Stimulated activated CD8-positive, alpha-beta memory T cell treated with anti-CD3 and anti-CD28 coated beads, Interleukin-12 subunit alpha, Interleukin-12 subunit beta, amount 100 ng/mL, for 1 hour (primary cell): ENCODE data around the gene AP3S2.
"Not testable (repeated sequence)": the region's sequence is repeated elsewhere in the genome, so short reads cannot be mapped to it uniquely, and the experiment has no call there.

Source experiments
- DNase-seq: peaks from one replicate; pipeline ENCODE4 v3.0.0-alpha.2; 2020; ENCODE audit warnings: low read depth

Gene AP3S2

DNA sequence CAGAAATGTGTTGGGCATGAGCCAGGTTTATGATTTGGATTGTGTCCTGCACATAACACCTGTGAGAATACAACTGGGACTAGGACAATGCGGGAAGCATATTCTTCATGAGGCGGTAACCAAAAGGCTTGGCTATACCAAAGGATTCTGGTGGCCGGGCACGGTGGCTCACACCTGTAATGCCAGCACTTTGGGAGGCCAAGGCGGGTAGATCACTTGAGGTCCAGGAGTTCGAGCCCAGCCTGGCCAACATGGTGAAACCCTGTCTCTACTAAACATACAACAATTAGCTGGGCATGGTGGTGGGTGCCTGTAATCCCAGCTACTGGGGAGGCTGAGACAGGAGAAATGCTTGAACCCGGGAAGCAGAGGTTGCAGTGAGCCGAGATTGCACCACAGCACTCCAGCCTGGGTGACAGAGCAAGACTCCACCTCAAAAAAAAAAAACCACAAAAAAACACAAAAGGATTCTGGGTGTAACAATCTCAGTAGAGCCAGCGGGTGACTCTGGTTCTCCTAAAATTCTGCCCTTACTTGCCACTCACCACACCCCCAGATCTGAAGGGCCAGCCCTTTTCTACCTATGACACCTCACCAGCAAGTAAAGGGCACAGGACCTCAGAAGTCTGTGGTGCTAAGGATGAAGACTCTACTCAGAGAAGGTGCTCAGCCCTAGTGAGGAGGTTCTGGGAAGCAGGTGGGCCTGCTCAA is 59.2 kb downstream of the AP3S2 start:
- DNase-seq, result not testable (repeated sequence)

DNA sequence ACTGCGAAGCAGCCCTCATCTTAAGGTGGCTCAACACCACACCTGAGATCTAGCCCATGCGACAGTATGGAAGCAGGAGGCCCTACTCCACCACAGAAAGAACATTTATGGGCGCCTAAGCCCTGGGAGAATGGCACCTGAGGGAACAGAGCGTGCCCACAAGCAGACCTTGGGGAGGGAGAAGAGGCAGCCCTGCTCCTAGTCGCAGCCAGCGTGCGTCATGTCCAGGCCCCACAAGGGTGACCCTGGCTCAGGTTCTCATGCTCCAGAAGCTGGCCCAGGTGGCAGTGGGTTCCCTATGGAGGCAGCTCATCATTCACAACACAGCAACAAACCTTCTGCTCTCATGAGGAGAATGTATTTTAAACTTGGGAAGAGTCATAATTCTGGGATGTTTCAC is 59.8 kb downstream of the AP3S2 start:
- no peak for DNase-seq

DNA sequence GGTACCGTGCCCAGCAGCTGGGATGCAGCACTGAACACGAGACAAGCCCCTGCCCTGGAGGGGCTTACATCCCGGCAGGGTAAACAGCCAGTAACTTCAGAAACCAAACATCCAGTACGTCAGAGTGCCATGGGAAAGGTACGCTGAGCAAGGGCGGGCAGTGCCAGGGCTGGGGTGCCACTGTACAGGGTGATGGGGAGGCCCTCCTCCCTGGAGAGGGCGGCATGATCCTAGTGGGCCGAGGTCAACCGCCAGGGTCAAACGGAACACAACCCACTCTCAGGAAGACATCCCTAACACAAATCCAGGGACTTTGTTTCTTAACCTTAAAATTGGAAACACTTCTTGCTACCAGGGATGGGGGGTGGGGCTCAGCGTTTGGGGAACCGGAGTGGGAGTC is 63.2 kb downstream of the AP3S2 start:
- DNase-seq, result no peak

DNA sequence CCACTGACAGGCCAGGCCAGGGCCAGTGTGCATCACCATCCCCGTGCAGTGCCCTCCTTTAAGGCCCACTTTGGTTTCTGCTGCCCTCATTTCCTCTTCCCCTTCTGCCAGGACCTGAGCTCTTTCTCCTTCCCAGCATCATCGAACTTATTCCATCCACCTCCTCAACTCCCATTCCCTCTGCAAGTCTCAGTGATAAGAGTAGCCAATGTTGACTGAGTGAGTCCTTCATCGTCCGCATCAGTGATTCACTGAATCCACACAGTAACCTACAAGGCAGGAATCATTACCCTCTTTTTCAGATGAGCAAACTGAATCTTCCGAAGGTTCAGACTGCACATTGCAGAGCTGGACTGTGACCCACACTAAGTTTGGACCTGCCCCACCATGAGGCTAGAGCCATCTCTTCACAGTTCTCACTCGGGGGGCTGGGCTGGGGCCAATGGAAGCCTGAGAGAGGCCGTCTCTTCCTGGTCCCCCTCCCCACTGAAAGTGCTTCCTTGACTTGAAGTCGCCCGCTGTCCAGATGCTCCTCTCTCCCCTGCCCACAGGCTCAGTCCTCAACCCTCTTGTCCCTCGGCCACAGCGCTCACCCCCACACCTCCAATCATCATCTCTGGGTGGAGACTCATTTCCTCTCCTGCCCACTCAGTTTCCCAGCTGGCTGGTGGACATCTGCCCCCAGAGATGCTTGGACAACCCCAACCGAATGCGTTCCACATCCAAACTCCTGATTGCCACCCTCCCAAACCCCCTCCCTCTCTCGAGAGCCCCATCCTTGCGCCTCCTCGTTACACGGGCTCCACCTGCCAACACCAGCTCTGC is 64.0 kb downstream of the AP3S2 start:
- DNase-seq, result no peak

DNA sequence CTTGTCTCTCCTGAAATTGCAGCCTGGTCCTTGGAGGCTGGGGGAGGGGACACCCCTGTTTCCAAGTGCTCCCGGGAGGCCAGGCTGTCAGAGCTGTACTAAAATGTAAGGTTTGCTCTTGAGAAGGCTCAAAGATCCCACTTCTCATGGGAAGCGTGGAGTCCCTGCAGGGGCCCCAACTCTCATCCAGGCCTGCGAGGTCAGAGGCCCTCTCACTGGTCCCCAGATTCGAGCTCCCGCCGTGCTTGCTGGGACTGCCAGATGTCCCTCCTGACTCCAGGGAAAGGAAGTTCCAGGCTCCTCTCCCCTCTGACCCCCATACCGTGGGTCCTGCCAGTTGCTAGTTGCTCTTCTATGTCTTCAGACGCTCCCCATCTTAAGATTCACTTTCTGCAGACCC is 64.6 kb downstream of the AP3S2 start:
- no peak for DNase-seq

DNA sequence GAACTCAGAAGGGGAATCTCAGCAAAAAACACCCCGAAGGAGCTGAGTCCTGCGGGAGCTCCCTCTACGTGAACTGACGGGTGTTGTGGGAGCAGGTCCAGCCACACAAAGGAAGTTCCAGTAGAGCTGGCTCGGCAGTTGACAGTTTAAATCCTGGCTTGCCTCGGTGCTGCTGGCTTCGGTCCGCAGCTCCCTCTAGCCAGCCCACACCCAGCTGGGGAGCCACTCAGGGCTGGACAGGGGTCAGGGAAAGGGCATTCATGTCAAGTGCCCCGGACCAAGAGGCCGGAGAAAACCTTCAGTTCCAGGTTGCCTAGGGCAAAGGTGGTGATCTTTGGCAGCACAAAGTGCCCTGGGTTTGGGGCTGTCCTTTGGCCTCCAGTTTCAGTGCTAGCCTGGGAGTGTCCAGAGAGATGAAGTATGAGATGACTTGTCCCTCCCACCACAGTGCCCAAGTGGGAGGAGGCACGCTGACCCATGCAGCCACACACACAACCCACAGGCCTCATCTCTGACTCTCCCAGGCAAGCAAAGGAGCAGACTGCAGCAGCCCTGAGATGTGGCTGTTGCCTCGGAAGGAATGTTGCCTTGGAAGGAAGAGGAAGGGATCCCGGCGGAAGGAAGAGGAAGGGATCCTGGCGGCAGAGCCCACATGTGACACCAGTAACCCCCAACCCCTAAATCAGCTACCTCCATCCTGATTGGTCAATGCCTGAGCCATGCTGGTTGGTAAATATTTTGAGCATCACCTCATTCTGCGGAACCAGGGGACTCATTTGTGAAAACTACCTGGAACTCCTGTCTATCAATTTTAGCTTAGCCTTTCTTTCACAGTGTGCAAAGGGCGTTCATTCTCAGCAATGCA is 65.3 kb downstream of the AP3S2 start:
- DNase-seq, result no peak

DNA sequence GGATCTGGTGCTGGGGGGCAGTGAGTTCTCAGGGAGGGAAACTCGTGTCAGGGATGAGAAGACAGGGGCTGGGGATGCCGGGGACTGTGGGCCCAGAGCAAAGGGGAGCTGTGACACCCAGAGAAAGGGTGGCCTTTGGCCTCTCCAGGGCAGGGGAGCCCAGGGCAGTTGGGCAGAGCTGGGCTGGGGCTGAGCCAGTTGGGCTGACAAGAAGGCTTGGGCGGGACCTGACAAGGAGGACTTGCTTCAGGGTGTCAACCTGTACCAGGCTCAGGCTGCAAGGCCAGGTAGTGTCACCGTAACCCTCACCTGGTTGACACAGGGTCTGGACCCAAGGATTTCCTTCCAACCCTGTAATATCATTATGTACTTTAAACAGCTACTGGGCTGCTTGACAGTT is 66.0 kb downstream of the AP3S2 start:
- DNase-seq, result no peak

DNA sequence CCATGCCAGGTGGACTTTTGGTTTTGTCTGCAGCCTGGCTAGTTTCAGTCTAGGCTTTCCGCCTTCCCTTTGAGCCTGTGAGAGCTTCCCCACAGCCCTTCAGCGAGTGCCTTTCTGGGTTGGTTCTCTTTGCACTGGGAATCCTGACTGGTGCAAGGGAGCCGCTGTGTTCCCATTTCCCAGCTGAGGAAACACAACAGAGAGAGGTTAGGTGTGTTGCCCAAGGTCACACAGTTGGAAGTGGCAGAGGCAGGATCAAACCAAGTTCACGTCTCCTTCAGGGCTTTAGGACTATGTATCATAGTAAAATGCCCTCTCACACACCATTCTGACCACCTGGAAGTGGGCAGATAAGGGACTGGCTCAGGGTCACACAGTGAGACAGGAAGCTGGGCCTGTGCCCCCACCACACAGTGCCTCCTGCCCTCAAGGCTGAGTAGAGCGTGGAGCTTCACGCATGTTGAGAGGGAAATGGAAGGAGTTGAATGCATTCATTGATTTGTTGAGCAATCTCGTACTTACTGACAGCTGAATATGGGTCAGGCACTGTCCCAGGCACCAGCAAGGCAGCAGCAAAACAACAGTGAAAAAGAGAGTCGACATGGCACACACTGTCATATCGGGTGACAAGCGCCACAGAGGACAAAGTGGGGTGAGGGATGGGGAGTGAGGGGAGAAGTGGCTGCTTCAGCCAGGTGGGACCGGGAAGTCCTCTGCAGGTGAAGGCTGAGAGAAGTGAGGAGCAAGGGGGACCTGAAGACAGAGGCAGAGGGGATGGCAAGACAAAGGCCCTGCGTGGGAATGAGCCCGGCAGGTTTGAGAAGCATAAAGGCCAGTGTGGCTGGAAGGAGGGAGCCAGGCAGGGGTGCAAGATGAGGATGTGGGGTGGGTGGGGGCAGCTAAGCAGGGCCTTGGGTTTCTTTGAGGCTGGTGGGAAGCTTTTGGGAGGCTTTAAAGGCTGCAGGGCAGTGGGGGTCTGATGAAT is 66.8 kb downstream of the AP3S2 start:
- DNase-seq, result no peak

DNA sequence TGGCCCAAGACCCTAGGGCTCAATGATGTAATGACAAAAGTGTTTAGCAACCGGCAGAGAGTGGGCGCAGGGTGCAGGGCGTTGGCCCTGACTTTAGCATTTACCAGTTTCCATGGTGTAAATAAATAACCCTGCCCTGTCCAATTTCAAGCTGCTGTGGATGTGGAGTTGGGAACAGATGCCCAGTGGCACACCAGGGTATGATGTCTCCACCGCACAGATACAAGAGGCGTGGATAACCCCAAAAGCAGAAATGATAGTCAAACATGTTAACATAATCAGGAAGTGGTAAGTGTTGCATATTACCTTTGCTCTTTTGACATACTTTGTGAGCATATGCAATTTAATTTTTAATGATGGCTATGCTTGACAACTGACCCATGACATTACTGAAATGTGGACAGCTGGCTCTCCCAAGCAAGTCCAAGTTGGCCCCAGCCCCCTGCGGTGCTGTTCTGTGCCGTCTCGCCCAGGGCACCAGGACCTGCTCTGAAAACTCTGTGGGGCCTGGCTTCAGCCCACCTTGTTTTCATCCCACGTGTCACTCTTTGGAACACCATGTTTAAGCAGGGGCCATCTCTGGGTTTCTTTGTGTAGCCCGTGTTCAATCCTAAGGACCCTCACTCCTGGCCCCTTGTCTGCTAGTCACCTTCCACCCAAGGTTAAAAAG is 68.4 kb downstream of the AP3S2 start:
- DNase-seq, result no peak

DNA sequence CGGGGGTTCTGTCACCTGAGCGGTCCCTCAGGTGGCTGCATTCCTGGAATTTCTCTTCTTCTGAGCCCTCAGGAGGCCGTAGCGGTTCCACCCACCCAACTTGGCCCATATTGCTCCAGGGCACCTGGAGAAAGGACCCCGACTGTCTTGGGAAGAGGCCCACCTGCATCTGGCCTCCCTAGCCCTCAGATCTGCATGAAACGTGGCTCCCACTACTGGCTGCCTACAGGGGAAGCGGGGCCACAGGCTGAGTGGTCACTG is 69.3 kb downstream of the AP3S2 start:
- no peak for DNase-seq

DNA sequence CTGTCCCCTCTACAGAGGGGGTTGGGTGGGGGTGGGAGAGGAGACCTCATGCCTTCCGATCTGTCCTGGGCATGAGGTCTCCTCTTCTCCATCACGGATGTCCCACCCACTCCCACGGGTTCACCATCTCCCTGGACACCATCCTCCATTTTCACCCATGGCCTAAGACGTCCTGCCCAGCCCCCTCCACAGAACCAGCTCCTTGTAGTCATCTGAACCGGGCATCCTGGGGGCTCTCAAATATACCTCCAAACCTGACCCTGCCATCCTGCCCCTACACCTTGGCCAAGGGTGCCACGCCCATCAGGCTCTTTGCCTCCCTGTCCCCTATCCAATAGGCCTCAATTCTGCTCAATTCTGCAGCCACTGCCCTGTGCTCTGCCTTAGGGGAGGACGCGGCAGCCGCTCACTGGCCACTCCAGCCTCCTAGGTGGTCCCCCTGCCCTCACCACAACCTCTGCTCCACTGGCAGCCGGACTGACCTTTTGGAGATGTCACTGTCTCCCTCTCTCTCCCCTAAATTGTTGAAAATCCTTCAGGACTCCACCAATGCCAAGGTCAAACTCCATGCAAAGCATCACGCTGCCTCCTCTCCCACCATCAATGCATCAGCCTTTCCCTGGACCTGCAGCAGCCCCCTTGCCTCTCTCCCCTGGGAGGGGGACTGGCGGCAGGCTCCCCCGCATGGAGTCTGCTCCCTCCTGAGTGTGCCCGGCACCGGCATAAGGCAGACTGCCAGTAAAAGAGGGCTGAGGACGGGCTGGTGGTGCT is 69.8 kb downstream of the AP3S2 start:
- no peak for DNase-seq

DNA sequence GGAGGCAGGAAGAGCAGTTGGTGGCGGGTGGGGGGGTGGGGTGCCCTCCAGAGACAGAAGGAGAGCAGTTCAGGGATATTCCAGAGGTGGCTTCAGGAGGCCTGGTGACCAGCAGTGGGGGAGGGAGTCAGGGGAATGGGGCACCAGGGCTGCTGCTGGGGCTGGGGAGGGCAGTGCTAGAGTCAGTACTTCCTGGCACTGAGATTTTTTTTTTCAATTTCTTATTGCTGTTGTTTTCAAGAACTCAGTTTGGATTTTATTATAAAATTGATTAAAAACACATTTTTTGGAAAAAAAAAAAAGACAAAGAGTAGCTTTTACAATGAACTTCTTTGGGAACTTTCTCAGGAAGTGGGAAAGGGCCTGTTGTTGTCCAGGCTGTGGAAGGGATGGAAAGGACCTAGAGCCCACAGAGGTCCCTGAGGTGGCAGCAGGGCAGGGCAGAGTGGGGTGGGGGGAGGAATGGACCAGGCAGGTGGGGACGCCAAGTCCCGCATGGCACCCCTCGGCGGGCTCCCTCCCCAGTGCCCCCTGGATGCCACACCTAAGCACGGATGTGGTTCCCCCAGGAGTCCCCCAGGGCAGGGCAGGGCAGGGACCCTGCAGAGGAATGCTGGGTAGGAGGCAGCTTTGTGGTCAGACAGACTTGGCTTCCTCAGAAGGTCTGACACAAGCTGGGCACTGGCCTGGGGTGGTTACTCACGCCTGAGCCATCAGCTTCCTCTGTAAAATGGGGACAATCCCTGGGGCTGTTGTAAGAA is 70.7 kb downstream of the AP3S2 start:
- no peak for DNase-seq

DNA sequence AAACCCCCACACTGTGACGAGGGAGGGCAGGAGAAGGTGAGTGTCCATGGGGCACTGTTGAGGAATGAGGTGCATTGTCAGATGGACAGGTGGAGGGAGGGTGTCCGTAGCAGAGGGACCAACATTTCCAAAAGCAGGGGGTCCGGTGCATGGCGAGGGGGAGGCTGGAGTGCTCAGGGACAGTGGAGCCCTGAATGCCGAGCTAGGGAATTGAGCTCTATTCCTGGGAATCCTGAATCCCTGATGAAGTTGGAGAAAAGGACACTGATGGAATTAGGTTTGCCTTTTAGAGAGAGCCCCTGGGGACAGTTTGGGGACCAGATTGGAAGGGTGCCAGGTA is 71.2 kb downstream of the AP3S2 start:
- no peak for DNase-seq

DNA sequence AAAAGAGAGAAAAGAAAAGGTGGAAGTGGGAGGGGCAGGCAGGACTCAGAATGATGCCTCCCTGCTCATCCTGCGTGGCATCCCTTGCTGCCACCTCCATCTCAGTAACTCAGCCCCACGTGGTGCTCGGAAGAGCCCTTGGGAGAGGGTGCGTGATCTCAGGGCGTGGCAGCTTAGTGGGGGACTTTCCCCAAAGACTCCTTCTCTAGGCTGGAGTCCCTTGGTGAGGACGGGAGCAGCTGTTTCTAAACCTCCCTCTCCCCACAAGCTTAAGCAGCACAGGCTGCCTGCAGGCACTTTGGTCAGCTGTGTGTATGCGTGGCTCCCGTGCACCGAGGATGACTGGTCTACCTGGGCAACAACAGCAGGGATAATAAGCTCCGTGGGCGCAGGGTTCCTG is 71.8 kb downstream of the AP3S2 start:
- DNase-seq, result no peak

DNA sequence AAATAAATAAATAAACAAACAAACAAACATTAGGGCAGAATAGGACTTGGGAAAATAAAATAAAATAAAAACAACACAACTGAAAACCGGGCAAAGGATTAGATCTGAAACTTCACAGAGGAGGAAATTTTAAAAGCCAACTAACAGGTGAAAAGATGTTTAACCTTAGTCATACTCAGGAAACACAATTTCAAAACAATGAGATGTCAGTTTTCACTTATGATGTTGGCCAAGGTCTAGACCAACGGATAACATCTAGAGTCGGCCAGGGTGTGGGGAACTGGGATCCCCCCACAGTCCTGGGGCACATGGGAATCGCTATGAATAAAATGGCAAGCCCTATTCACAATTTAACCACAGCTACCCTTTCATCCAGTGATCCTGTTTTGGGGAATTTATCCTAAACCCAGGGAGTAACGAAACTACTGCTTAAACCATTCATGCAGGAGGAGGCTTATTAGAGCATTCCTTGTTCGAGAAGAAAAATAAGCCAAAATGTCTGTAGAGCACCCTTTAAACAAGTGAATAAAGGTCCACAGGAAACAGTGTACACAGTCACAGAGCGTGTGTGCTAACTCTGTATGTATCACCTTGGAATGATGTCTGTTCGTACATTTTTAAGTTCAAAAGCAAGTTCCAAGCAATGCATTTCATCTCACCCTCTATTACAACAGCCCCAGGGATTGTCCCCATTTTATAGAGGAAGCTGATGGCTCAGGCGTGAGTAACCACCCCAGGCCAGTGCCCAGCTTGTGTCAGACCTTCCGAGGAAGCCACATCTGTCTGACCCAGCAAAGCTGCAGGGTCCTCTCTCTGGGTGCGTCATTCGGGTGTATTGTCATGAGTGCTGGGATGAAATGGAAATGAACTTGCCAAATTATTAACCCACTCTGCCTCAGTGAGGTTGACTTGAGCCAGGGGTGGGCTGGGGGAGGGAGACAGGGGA is 72.9 kb downstream of the AP3S2 start:
- no peak for DNase-seq

DNA sequence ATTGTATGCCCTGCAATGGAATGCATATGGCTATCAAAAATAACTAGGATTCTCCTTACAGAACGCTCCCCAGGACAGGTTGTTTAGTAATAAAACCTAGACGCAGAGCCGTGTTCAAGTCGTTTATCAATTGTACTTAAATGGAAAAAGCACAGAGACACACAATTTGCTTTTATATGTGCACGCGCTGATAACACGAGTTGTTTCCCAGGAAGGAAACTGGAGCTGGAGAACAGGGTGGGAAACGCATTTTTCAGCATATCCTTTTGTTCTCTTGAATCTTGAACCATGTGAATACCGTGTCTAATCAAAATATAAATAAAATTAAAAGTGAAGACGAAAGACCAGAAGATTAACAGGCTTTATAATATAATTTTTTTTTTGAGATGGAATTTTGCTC is 75.5 kb downstream of the AP3S2 start:
- no peak for DNase-seq

DNA sequence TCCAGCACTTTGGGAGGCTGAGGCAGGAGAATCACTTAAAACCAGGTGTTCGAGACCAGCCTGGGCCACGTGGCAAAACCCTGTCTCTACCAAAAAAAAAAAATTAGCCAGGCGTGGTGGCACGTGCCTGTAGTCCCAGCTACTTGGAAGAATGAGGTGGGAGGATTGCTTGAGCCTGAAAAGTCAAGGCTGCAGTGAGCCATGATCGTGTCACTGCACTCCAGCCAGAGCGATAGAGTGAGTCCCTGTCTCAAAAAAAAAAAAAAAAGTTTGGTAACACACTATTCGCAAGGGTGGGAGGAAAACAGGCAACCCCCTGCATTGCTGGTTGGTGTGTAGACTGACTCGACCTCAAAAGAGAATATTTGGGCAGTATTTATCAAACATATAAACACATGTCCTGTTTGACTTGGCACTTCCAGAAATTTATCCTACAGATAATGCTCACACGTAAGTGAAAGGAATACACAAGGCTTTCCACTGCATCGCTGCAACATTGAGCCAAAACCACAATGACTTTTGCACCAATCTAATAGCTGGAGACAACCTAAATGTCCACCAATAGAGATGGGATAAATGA is 76.0 kb downstream of the AP3S2 start:
- no peak for DNase-seq

DNA sequence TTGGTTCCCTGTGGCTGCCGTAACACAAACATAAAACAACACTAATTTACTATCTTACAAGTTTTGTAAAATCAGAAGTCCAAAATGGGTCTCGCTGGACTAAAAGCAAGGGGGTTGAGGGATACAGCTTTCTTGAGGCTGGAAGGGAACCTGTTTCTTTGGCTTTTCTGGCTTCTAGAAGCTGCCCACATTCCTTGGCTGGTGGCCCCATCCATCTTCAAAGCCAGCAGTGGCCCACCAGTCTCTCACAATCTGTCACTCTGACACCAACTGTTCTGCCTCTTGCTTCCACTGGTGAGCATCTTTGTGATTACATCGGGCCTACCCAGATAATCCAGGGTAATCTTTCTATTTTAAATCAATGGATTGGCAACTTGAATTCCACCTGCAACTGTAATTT is 78.0 kb downstream of the AP3S2 start:
- no peak for DNase-seq
